HG03060 (cell line): ENCODE results near the gene KCNH2.

Source experiments
- ATAC-seq: cut with Tn5 transposase; IDR thresholded peaks from one replicate; pipeline ENCODE4 v1.9.1; 2021; ENCODE audit warnings: low read depth, moderate number of reproducible peaks; ENCODE audit not compliant: unreplicated experiment

KCNH2 gene

DNA sequence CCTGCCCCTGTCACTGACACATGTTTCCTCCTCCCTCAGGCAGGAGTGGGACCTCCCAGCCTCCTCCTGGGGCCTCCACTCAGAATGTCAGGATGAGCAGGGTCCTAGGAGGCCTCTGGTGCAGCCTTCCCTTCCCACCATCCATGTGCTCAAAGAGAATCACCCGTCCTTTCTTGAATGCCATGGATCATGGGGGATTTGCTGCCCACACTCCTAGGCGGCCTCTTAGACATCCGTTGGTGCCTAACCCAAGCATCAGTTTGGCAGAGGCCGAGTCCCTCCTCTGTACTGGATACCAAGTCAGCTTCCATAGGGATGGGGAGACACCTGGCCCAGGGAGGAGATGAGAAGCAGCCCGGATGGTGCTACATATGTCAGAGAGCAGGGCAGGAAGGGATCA is 19.7 kb upstream of the KCNH2 start:
- no peak for ATAC-seq

DNA sequence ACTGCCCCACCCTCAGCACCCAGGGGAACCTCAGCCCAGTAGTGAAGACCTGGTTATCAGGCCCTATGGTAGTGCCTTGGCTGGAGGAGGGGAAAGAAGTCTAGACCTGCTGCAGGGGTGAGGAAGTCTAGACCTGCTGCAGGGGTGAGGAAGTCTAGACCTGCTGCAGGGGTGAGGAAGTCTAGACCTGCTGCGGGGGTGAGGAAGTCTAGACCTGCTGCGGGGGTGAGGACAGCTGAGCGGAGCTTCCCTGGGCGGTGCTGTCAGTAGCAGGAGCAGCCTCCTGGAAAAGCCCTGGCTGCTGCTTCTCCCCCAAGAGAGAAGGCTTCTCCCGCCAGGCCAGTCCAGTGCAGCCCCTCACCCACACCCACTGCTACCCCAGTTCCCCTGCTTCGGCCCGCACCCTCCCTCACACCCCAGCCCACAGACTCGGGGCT is 19.0 kb upstream of the KCNH2 start:
- no peak for ATAC-seq

DNA sequence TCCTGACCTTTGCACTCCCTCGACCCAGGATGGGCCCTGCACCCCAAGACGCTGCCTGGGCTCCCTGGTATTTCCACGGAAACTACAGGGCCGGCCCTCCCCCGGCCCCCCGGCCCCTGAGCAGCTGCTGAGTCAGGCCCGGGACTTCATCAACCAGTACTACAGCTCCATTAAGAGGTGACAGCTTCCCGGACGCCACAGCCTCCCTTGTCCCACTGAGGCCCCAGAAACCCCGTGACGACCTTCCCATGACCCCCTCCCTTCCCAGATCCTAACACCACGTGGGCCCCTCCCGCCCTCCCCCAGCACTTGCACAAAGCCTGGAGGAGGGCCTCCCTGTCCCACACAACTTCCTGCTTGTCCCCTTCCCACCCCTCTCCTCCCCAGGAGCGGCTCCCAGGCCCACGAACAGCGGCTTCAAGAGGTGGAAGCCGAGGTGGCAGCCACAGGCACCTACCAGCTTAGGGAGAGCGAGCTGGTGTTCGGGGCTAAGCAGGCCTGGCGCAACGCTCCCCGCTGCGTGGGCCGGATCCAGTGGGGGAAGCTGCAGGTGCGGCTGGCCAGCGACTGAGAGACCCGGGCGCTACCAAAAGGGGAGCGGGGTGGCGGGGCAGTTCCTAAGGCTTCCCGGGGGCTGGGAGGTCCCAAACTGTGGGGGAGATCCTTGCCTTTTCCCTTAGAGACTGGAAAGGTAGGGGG is 18.4 kb upstream of the KCNH2 start:
- no peak for ATAC-seq

DNA sequence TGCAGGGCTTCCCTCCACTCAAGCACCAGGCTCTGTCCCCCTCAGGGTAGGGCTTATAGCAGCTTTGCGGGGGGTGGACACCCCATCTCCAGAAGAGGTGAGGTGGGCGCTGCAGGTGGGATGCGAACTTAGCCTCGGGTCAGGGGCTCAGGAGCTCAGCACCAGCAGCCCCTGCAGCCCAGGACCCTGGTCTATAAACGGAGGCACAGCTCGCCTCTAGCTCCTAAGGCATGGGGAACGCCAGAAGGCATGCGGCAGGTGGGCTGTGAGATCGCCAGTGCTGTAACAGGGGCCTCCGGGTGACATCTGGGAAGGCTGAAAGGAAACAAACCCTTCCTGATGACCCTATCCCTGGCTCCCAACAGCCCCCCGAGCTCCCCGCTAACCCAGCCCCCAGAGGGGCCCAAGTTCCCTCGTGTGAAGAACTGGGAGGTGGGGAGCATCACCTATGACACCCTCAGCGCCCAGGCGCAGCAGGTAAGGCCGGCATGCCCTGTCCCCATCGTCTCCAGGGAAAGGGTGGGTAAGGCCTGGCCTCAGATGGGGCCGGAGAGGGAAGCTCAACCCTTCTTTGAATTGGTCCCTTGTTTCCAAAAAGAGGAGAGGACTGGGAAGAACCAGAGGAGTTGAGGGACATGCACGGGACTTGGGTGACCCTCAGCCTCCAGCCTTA is 16.9 kb upstream of the KCNH2 start:
- ATAC-seq = no peak

DNA sequence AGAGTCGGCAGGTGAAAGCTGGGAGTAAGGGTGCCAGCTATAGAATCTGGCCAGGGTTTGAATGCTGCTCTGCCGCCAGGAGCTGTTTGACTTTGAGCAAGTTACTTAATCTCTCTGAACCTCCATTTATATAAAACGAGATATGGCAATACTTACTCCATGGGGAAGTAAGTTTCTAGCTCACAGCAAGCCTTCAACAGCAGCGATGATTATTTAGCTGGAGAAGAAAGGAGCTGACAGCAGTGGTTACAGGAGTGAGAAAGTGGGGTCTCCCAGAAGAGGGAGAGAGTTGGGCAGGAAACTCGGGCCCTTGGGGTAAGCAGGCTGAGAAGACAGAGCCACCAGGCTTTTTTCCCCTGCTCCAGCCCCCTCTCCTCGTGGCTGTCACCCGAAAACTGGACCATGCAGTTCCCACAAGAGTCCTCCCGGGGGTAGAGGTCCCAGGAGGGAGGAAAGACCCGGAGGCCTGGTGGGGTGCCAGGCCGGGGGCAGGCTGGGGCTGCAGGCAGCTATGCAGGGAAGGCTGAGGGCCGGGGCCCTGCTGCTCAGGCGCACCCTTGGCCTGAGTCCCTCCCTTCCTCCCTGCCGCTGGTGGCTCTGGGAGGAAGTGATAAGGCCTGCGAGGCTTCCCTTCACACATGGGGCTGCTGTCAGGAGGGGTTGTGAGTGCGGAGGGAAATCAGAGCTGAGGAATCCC is 16.2 kb upstream of the KCNH2 start:
- no peak for ATAC-seq

DNA sequence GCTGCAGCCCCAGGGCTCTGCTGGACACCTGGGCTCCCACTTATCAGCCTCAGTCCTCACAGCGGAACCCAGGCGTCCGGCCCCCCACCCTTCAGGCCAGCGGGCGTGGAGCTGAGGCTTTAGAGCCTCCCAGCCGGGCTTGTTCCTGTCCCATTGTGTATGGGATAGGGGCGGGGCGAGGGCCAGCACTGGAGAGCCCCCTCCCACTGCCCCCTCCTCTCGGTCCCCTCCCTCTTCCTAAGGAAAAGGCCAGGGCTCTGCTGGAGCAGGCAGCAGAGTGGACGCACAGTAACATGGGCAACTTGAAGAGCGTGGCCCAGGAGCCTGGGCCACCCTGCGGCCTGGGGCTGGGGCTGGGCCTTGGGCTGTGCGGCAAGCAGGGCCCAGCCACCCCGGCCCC is 15.4 kb upstream of the KCNH2 start:
- ATAC-seq = no peak

DNA sequence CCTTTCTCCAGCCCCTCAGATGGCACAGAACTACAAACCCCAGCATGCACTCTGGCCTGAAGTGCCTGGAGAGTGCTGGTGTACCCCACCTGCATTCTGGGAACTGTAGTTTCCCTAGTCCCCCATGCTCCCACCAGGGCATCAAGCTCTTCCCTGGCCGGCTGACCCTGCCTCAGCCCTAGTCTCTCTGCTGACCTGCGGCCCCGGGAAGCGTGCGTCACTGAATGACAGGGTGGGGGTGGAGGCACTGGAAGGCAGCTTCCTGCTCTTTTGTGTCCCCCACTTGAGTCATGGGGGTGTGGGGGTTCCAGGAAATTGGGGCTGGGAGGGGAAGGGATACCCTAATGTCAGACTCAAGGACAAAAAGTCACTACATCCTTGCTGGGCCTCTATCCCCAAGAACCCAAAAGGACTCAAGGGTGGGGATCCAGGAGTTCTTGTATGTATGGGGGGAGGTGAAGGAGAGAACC is 14.7 kb upstream of the KCNH2 start:
- no peak for ATAC-seq

DNA sequence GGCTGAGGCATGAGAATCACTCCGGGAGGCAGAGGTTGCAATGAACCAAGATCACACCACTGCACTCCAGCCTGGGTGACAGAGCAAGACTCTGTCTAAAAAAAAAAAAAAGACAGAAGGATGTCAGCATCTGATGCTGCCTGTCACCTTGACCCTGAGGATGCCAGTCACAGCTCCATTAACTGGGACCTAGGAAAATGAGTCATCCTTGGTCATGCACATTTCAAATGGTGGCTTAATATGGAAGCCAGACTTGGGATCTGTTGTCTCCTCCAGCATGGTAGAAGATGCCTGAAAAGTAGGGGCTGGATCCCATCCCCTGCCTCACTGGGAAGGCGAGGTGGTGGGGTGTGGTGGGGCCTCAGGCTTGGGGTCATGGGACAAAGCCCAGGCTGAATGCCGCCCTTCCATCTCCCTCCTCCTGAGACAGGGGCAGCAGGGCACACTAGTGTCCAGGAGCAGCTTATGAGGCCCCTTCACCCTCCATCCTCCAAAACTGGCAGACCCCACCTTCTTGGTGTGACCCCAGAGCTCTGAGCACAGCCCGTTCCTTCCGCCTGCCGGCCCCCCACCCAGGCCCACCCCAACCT is 14.0 kb upstream of the KCNH2 start:
- no peak for ATAC-seq

DNA sequence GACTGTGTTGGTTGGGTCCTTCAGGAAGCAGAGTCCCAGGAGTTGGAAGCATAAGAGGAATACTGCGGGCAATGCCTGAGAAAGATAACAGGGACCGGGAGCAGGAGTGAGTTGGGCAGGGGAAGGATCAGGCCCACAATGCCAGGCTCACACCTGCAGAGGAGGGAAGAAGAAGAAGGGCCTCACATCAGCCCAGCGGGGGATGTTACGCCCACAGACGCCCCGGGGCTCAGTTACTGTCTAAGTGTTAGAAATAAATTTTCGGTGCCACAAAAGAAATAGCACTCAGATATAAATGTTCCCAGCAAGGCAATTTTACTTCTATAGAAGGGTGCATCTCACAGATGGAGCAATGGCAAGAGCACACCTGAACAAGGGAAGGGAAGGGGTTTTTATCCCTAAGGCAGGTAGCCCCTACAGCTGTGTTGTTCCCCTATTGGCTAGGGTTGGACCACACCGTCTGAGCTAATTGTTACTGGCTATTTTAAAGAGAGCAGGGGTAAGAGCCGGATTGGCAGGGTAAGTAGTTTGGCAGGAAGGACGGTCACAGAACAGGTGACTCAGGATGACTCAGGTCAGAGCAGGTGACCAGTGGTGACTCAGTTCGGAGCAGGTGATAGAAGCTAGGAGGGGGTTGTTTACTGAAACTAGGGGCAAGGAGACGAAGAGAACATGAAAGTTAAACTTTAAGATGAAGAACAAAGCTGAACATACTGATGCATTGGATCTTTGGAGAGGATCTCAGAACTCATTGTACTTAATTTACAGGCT is 12.5 kb upstream of the KCNH2 start, which contains the start of gene NOS3:
TSS of gene NOS3 (plus strand) at position 602 of the 771 bp plus-strand sequence. CDS start 2,787 bp downstream, outside the sequence.
- ATAC-seq = no peak

DNA sequence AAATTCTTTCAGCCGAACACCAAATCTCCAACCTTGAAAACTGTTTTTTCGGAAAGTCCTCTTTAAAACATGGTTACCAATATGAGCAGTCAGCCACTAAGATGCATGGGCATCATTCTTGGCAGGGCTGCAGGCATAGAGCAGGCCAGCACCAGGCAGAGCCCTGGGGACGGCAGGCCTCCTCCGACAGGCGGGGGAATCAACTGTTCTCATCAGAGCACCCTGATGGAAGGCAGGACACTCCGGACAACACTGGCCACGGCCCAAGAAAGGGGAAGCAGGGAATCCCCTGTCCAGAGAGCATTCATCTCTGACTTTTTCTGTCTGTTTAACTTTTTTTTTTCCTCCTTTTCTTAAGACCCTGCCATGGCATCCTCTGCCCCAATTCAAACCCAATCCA is 11.3 kb upstream of the KCNH2 start:
- ATAC-seq = no peak

DNA sequence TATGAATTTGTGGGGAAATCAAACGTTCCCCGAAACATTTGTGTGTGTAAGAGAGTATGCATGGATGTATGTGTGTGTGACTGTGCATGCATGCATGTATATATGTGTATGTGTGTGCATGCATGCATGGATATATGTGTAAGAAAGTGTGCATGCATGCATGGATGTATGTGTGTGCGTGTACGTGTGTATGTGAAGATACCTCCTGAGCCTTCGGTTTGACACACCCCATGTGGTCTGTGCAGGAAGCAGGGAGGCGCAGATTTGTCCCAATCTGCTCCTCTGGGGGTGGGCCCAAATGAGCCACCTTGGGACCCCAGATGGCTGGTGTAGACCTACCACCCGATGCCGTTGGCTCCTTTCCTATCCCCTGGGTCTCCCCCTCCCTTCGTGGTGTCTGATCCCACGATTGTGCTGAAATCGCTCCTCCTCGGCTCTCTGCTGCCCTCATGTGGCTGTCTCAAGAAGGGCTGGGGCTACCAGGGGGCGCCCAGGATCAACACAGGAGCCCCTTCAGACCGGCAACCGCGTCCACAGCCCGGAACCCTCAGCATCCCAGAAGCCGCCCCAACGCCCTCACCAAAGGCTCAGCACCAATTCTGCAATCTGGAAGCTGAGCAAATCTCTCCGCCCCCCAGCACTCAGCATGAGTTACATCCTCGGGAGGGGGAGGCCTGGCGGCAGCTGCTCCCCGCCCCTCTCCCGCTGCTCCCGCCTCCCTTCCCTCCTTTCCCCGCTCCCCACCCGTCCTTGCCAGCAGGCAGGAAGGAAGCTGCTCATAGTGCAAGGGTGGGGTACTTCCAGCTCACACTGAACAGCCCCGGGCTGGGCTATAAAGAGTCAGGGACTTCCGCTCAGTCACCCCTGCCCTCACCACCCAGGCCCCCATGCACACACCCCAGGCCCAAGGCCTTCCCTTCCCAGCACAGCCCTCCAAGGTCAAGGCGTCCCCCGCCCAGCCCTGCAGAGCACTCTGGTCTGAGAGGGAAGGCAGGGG is 10.4 kb upstream of the KCNH2 start:
- ATAC-seq = no peak

DNA sequence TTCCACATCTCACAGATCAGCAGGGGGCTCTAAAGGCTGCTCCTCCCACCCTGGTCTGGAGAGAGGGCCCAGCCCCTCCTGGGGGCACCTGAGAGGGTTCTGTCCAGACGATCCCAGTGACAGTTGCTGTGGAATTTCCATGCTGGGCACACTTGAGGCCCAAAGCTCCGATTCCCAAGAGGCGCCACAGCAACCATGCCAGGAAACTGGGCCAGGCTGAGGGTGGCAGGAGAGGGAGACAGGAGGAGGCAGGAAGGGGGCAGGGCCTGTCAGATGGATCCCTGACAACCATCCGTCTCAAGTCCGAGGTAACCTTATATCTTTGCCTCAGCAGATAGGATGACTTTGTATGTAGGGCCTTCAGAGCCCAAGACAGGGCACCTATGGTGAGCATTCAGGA is 8.4 kb upstream of the KCNH2 start:
- ATAC-seq = no peak

DNA sequence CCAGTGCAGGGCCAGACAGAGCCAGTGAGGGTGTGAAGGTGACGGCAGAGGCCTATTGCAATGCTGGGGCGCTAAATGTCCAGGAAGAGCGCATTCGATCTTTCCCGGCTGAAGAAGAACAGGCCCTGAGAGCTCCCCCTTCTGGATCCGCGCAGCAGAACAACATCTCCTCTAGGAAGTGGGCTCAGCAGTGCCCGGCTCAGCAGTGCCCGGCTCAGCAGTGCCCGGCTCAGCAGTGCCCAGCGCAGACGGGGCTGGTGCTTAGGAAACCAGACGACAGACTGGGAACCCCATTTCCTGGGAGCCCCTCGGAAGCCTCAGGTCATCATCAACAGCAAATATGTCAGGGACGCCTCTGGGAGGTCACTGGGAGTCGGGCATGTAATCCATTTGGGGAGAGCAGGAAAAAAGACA is 8.0 kb upstream of the KCNH2 start:
- no peak for ATAC-seq

DNA sequence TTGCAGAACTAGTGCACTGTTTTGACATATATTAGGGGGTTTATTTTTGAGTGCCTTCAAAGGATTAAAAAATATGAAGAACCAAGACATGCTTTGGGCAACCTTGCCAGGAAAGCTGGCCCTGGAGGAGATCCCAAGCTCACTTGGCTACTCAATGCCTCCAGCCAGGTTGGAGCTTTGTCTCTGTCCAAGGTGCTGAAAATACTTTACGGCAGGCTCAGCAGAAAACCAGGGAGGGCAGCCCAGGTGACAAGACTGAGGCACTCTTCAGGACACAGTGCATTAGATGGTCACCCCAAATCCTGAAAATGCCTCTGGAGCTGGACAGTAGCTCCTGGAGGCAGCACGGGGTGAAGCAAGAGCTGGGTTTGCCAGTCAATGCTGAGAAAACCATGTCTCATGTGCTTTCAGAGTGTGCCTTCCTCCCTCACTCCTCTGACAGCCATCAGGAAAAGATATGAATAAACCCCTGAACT is 5.8 kb upstream of the KCNH2 start:
- no peak for ATAC-seq

DNA sequence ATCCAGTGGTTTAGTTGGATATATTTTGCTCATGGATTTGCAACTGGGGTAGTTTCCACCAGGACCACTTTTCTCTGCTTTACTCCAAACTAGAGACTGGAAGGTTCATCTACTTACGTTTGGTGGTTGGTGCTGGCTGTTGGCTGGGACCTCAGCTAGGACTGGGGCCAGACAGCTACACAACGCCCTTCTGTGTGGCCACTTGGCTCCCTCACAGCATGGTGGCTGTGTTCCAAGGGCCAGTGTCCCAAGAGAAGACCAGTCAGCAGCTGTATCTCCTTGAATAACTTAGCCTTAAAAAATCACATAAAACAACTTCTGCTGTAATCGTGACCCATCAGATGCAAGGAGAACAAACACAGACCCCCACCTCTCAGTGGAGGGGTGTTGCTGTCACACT is 4.2 kb upstream of the KCNH2 start:
- ATAC-seq = no peak

DNA sequence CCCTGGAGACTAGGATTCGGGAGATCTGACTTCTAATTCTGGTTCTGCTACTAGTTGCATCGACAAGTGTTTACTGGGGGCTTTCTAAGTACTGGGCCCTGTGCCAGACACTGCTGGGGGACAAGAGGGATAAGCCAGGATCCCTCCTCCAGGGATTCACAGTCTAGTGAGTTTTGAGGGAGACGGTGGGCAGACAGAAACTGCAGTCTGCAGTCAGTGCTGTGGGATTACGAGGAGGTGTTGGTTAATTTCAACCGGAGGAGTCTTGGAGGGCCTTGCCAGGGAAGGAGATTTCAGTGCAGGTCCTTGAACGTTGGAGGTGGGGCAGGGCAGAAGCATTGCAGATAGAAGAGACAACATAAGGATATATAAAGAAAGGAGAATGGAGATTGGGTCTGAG is 3.5 kb upstream of the KCNH2 start:
- ATAC-seq = no peak

DNA sequence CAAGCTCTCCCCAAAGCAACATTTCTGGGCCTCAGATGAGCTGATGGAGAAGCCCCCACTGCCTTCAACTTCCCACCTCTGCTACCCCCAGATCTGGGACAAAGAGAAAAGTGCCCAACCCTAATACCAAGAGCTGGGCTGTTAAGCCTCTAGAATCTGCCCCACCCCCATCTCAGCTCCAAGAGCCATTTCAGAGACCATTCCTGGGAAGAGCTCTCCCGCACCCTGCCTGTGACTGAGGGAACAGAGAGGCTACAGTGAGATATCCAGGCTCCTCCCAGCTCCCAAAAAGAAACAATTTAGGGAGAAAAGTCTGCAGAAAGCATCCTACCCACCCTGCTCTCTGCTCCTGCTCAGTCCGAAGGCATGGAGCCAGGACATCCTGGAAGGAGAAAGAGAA is 2.5 kb upstream of the KCNH2 start:
- no peak for ATAC-seq

DNA sequence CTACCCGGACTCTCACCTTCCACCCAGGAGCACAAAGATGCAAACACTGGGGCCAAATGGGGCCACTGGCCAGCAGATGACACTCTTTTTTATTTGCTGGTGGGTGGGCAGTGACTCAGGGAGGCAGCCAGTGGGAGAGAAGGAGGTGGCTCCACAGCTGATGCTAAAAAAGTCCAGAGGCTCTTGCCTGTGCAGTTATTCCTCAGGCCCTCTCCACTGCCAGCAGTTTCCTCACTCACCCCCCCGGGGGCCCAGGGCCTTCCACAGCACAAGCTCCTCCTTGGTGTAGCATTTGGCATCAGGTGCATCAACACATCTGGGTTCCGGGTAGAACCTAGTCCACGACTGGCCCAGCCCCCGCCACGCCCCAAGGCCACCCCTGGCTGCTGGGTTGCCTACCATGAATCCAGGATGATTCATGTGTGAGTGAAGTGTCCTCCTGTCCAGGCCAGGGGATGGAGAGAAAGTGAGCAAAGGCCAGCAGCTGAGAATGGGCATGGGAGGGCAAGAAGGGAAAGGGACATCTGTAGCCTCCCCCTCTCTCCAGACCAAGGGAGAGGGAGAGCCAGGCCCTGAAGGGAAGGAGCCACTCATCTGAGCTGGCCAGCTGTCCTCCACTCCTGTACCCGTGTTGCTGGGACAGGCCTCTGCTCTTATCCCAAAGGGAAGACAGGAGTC is 1.7 kb upstream of the KCNH2 start:
- no peak for ATAC-seq
